ENCODE results near the gene JAKMIP1.
A peak's percentile ranks its signal among the peaks of the same experiment; 100 is the strongest.

The JAKMIP1 gene

DNA sequence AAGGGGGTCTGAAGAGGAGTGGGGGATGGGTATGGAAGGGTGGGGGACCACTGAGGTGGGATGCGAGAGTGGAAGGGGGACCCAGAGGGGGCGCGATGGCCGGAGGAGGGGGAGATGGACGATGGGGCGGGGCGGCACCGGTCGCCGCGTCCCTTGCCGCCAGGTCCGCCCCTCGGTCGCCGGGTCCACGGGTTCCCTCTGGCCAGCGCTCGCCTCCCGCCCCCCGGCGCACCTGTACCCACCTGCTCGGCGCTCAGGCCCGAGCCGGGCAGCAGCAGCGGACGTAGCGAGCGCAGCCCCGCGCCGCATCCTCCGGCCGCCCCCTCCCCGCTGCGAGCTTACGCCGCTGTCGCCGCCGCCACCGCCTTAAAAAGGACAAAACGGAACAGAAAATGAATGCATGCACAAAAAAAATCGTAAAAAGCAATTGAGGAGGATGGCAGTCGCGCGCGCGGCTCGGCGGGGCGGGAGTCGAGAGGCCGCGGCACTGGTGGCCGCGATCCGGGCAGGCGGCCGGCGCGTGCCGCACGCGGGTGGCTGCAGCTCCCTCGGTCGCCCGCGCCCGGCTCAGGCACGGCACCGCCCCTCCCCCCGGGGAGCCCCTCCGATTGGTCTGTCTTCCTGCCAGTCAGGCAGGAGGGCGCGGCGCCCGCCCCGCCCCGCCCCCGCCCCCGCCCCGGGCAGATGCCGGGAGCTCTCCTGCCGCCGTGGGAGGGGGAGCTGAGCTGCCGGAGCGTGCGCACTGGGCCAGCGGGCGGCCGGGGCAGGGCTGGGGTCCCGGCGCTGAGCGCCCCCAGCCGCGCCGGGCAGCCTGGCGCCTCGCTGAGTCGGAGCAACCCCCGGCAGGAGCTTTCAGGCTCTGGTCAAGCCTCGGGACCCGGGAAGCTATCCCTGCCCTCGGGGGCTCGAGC is at the start of gene JAKMIP1:
TSS of gene JAKMIP1 (minus strand) at position 539 of the 911 bp plus-strand sequence. CDS start 87,699 bp downstream, outside the sequence.
- peak; percentile 70 for DNase-seq (ENCODE audit: low read depth)

DNA sequence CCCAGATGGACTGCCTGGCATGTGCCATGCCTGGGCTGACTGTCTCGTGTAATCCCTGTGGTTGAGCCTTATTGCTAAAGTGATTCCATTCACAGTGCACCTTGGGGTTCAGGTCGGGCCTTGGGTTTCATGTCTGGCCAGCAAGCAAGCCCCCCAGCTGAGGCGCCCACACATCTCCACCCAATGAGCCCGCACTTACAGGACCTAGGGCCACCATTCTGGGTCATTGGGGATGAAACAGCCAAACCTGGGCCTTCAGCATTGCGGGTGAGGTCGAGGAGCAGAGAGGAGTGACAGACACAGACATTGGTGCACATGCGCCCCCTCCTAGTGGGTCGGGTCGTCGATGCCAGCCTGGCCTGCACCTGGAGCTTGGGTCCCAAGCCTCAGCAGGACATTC is 48.0 kb upstream of the JAKMIP1 start:
- DNase-seq (ENCODE audit: low read depth) = no peak

- DNase-seq (ENCODE audit: low read depth) = no peak
Observed at GRCh38 chr4:6246170-6246634, 45.9 kb upstream of the JAKMIP1 start.

DNA sequence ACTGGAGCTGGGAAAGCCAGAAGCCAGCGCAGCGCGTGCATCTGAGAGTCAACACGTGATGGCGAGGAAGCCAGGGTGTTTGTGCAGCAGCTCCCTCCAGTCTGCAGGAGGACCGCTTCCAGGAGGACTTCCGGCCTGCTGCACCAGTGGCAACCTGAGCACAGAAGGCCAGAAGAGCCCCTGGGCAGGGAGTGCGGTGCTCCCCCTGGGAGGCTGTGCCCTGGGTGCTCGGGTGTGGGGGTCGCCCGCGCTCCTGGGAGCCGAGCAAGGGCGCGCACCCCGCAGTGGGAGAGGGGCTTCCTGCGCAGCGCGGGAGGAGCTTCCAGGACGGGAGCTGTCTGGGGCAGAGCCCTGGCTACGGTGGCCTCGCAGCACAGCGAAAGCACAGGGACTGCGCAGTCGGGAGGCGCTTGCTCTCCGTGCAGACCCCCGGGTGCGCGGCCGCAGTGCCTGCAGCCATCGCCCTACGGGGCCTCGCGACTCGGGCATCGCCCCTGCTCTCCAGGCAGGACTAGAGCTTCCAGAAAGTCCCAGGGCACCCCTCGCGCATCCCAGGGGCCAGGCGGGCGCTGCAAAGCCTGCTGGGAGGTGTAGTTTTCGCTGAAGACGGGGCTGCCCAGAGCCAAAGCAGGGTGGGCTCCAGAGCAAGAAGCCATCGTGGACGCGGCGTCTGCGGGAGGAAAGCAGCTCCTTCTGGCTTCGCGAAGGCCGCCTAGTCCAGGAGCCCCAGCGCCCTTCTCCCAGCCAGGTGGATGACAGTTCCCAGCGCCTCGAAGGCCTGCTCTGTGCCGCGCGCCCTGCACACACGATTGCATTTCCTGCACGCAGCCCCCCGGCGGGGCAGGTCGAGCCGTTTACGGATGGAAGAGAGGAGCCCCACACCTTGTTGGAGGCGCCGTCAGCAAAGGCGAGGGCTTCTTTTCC is 45.2 kb upstream of the JAKMIP1 start:
- no peak for DNase-seq (ENCODE audit: low read depth)

DNA sequence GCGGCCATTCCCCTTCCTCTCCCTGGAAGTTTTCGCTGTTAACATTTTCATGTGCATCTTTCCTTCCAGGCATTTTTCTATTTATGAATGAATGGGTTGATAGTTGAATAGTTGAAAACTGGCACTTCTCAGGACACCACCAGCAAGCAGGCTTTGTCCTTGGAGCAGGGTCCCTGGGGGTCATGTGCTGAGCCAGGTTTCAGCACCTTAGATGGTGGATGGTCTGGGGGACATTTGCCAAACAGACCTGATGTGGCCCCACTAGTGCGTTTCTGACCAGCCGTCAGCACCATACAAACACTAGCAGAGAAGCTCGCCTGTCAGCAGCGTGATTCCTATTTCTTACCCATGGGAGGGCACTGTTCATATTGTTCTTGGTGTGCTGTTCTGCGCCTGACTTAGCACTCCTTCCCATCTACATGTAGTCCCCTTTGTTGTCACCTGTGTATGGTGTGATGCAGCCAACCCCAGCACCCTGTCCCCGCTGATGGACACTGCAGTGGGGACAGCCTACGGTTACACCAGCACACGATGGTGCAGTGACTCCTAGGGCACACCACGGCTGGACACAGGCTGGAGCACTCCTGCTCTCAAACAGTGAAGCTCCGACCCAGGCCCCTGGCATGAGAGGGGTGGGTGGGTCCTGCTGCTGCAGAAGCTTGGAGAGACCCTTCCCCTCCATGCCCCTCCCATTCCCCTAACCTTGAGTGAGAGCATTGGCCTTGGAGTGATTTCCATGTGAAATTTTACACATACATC is 42.1 kb upstream of the JAKMIP1 start:
- no peak for DNase-seq (ENCODE audit: low read depth)

DNA sequence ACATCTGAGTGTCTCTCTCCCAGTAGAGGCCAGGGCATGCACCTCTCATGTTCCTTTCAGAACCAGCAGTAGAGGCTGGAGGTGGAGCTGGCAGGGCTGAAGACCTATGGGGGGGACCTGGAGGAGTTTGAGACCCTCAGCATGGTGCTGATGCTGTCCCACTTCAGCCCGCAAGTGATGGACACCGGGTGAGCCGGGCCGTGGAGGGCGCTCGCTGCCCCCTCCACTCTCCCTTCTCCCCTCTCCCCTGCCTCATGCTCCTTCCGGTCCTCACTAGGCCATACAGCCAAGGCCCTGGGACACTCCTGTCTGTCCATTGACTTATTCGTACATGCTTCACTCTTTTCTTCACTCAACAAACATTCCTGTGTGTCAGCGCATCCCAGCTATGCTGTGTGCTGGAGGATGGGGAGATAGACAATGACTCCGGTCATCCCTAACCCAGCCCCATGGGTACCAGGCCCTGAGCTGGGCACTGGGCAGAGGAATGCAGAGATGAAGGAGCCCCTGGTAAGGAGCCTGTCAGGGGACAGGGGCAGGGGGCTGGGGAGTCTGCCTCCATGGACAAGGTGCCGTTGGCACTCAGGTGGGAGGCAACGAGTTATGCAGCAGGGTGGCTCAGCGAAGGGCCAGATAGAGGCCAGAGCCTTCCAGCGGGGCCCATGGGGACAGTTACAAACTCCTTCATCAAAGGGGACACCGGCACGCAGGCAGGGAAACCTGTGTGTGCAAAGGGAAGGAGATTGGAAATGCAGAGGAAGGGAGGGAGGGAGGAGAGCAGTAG is 40.9 kb upstream of the JAKMIP1 start:
- DNase-seq (ENCODE audit: low read depth) = no peak

DNA sequence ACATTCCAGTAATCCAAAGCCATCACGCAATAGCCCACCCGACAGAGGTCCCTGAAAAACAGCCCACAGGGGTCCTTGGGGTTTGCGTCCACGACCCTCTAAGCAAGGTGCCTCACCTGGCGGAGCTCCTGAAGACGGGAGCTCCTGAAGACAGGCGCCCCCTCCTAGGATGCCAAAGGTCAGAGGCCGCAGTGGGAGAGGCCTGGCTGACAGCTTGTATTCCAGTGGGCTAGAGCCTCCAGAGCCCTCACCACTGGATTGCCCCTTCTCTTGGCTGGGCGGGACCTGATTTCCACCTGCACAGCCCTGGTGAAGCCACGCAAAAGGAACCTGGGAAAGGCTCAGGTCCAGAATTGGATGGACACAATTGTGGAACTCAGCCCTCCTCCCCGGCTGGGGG is 39.6 kb upstream of the JAKMIP1 start:
- DNase-seq (ENCODE audit: low read depth) = no peak

- no peak for DNase-seq (ENCODE audit: low read depth)
Observed at GRCh38 chr4:6239486-6239885, 39.1 kb upstream of the JAKMIP1 start.

DNA sequence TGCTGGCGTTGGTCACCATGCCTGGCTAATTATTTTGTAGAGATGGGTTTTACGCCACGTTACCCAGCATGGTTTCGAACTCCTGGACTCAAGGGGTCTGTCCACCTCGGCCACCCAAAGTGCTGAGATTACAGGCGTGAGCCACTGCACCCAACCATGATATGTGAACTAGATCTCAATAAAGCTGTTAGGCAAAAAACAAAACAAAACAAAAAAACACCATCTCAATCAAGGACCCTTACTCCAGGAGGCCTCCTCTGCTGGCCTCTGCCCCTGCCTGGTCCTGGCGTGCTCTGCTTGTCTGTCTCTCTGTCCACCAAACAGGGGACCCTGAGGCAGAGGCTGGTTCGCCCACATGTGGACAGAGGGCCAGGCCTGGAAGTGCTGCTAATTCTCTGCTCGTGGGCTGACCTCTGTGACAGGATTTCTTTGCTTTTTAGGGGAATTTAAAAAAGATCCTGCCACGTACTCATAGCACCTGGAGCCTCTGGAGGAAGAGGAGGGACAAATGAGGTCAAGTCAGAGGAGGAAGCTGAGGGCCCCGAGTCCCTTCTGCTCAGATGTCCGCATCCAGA is 36.6 kb upstream of the JAKMIP1 start:
- DNase-seq (ENCODE audit: low read depth) = no peak

- DNase-seq (ENCODE audit: low read depth) = no peak
Observed at GRCh38 chr4:6235901-6236640, 35.7 kb upstream of the JAKMIP1 start.

GRCh38 chr4:6235012-6235411 is 34.7 kb upstream of the JAKMIP1 start:
- no peak for DNase-seq (ENCODE audit: low read depth)

DNA sequence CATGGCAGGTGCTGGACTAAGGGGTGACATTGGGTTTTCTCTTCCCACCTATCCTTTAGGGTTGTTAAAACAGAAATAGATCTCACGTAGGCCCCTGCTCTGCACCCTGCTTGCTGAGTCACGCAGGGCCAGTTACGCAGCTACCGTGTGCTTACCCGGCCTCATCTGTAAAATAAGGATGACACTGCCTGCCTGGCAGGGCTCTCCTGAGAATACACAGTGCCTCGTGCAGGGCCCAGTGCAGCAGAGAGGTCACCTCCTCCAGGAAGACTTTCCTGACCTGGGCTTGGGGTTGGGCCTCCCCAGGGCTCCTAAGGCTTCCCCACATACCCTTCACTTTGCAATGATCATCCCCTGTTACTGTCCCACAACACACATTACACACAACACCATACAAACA is 33.6 kb upstream of the JAKMIP1 start:
- no peak for DNase-seq (ENCODE audit: low read depth)

DNA sequence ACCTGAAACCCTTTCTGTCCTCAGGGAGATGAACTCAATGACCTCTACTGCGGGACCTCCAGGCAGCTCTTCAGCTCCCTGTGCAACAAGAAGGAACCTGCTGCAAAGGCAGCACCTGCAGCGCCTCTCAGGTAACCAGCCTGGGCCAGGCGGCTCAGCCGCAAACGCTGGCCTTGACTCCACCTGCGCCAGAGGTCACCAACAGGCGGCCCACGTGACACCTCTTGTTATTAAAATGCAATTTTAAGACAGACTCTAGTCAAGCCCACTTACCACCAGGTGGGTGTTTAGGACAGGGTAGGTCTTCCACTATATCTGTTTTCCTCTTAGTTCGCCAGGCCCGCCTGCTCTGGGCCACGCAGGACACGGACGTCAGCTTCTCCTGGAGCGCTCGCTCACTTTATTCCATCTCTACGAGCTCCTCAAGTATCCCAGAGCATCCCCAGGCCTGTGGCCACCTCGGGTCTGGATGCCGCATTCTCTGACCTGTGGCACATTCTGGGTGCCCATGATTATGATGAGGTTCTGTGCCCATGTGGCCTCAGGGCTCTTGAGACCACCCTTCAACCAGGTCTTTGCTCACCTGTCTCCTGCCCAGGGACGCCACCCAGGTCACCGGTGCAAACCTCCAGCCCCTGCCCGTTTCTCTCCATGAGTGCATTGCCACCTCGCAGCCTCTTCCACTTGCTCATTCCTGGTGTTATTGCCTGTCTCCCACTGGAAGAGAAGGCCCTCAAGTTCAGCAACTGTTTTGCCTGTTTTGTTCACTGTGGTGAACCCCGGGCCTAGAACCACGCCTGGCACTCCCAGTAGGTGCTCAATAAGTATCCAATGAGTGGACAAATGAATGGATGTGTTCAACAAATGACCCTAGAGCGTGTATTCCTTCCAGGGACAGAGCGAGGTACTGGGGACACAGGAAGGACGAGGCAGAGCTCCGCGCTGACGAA is 32.8 kb upstream of the JAKMIP1 start:
- DNase-seq (ENCODE audit: low read depth) = no peak

- no peak for DNase-seq (ENCODE audit: low read depth)
Observed at GRCh38 chr4:6231663-6232165, 31.4 kb upstream of the JAKMIP1 start.

GRCh38 chr4:6230827-6231662 is 30.7 kb upstream of the JAKMIP1 start:
- no peak for DNase-seq (ENCODE audit: low read depth)

DNA sequence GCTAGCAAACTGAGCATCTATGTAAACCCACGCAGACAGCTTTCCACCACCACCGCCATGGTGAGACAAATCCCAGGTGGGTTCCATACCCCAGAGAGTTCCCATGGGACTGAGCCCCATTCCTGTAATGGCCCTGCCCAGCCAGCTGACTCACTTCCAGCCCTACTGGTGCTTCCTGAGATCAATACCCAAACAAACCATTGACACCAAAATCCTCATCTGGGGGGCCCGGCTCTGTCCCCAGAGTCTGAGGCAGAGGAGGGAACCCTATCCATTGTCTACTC is 30.1 kb upstream of the JAKMIP1 start:
- DNase-seq (ENCODE audit: low read depth) = no peak

GRCh38 chr4:6229671-6230501 is 29.5 kb upstream of the JAKMIP1 start:
- DNase-seq (ENCODE audit: low read depth) = no peak

Data from stimulated activated CD4-positive, alpha-beta T cell treated with anti-CD3 and anti-CD28 coated beads, Interleukin-2, amount 100 ng/mL, for 4 hours (primary cell).